Activated CD4-positive, alpha-beta T cell treated with anti-CD3 and anti-CD28 coated beads for 48 hours (primary cell): ENCODE results near the gene RBPJ.

Source experiments
- DNase-seq: peaks from one replicate; pipeline ENCODE4 v3.0.0-alpha.2; 2020

RBPJ gene

GRCh38 chr4:26320538-26321372 is at the start of gene RBPJ:
RBPJ (plus strand) TSS chr4:26321014; CDS start chr4:26321029, 15 bp downstream.
- peak; percentile 90 for DNase-seq

- no peak for DNase-seq
These were observed 49.1 kb upstream of the RBPJ start for GRCh38 chr4:26271703-26272102.

- DNase-seq, result no peak
These were observed 47.9 kb upstream of the RBPJ start for GRCh38 chr4:26272654-26273615.

GRCh38 chr4:26273616-26273980 is 47.2 kb upstream of the RBPJ start:
- DNase-seq, result no peak

- no peak for DNase-seq
These were observed 45.5 kb upstream of the RBPJ start for GRCh38 chr4:26275281-26275680.

GRCh38 chr4:26279446-26279845 is 41.4 kb upstream of the RBPJ start:
- DNase-seq, result no peak

GRCh38 chr4:26281881-26282280 is 38.9 kb upstream of the RBPJ start:
- no peak for DNase-seq

- DNase-seq, result no peak
These were observed 36.3 kb upstream of the RBPJ start for GRCh38 chr4:26284536-26284935.

- no peak for DNase-seq
These were observed 35.5 kb upstream of the RBPJ start for GRCh38 chr4:26285272-26285671.

GRCh38 chr4:26287756-26288155 is 33.1 kb upstream of the RBPJ start:
- DNase-seq, result no peak

GRCh38 chr4:26288355-26288909 is 32.4 kb upstream of the RBPJ start:
- DNase-seq, result peak; percentile 54

- no peak for DNase-seq
These were observed 31.4 kb upstream of the RBPJ start for GRCh38 chr4:26289401-26289800.

- DNase-seq, result no peak
These were observed 30.5 kb upstream of the RBPJ start for GRCh38 chr4:26290321-26290720.

- no peak for DNase-seq
These were observed 25.9 kb upstream of the RBPJ start for GRCh38 chr4:26294904-26295303.

- DNase-seq, result no peak
These were observed 24.8 kb upstream of the RBPJ start for GRCh38 chr4:26296021-26296420.

- no peak for DNase-seq
These were observed 24.3 kb upstream of the RBPJ start for GRCh38 chr4:26296514-26296913.

GRCh38 chr4:26297219-26297618 is 23.6 kb upstream of the RBPJ start:
- no peak for DNase-seq

- DNase-seq, result no peak
These were observed 22.4 kb upstream of the RBPJ start for GRCh38 chr4:26298198-26298947.

GRCh38 chr4:26299254-26299882 is 21.4 kb upstream of the RBPJ start:
- no peak for DNase-seq

GRCh38 chr4:26300314-26301307 is 20.2 kb upstream of the RBPJ start:
- DNase-seq, result no peak
